ENCODE data around the gene PTOV1. TPM values are rescaled to one million over a fixed set of nuclear protein-coding genes. Genes with fewer than 3 reads are reported as not detected.
A peak's percentile ranks its signal among the peaks of the same experiment; 100 is the strongest.

Gene PTOV1
- total RNA-seq, 1 donor from 2014 or later: 466 TPM

DNA sequence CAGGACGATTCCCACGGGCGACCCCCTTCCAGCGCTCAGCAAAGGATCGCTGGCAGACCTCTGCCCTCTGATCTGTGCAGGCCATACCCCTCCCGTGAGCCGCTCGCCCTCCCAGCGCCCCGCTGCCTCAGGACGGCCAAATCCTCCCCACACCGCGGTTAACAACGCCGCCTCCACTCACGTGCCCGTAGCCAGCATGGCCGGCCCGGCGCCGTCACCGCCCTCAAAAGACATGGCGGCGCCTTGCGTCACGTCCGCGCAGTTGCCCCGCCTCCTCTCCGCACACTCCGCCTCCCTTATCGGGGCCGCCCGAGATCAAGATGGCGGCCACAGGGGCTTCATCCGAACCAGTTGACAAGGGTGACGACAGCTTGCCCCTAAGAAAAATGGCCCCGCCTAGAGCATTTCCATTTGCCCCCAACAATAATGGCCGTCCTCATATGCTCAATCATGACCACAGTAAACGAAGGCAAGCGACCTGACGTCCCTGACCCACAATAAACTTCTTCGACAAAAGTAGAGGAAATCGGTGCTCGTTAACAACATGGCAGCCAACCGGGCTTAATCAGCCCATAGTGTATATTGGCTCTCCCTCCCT lies 25.6 kb downstream of the PTOV1 start:
- peaks cover 1% of the 10 kb centered on the region for H3K36me3 Mint-ChIP-seq (ENCODE audit: low read depth)
- DNase-seq (ENCODE audit: low read depth, low spot score): peak; percentile 92
- no peak overlapping the region for H3K27ac Mint-ChIP-seq (ENCODE audit: unreplicated experiment)
- no peak overlapping the region for H3K4me3 Mint-ChIP-seq
- TF ChIP-seq, protein P1, sequence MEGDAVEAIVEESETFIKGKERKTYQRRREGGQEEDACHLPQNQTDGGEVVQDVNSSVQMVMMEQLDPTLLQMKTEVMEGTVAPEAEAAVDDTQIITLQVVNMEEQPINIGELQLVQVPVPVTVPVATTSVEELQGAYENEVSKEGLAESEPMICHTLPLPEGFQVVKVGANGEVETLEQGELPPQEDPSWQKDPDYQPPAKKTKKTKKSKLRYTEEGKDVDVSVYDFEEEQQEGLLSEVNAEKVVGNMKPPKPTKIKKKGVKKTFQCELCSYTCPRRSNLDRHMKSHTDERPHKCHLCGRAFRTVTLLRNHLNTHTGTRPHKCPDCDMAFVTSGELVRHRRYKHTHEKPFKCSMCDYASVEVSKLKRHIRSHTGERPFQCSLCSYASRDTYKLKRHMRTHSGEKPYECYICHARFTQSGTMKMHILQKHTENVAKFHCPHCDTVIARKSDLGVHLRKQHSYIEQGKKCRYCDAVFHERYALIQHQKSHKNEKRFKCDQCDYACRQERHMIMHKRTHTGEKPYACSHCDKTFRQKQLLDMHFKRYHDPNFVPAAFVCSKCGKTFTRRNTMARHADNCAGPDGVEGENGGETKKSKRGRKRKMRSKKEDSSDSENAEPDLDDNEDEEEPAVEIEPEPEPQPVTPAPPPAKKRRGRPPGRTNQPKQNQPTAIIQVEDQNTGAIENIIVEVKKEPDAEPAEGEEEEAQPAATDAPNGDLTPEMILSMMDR (conservative IDR thresholded peaks at IDR 0.05): no peak
- peaks cover 25% of the 10 kb centered on the region for H3K4me1 Mint-ChIP-seq
- no peaks in the 10 kb centered on the region for H3K9me3 Mint-ChIP-seq
- H3K27me3 Mint-ChIP-seq (ENCODE audit: low read depth): no peaks in the 10 kb centered on the region

DNA sequence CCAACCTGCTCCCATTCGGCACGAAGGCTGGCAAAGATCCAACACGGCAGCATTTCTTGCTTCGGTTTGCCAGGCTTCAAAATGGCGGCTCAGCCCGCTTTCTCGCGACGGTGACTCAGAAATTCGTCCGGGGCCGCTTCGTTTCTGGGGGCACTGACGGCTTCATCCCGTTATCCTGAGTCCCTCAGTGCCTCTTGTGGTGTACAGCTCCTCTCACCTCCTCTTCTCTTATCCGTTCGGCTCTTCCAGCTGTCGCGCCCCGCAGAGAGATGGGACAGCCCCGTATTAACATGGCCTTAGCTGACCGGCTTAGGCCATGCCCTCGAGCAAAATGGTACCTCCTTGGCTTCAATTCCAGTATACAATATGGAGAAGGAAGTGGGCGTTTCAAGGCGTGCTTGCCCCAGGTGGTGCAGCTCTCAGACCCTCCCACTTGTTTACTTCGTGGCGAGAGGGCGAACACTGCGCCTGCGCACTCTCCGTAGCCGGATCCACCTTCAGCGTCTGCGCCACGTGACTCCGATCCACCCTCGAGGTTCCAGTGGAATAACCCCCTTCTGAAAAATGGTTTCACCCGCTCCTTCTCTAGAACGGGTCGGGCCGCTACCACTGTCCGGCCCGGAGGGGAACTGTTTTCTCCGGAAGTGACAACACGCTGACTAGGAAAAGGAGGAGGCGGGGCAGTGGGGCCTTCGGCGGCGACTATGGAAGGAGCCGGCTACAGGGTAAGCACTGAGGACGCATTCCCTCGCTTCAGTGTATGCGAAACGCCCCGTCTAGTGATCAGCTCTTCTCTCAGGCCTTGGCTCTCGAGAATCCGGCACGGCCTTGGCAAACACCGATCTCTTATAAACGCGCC lies 26.3 kb downstream of the PTOV1 start, which contains the start of the genes AKT1S1 and TBC1D17:
TSS of gene AKT1S1 (minus strand) at position 336 of the 859 bp plus-strand sequence. CDS start 4,060 bp downstream, outside the sequence.
TSS of gene TBC1D17 (plus strand) at position 683 of the 859 bp plus-strand sequence. CDS start at position 705, 22 bp downstream.
- H3K27ac Mint-ChIP-seq (ENCODE audit: unreplicated experiment): no peak within 1 kb of the TSS
- peaks cover 21% of the 10 kb centered on the region for H3K4me1 Mint-ChIP-seq
- DNase-seq (ENCODE audit: low read depth, low spot score): peak; percentile 94

DNA sequence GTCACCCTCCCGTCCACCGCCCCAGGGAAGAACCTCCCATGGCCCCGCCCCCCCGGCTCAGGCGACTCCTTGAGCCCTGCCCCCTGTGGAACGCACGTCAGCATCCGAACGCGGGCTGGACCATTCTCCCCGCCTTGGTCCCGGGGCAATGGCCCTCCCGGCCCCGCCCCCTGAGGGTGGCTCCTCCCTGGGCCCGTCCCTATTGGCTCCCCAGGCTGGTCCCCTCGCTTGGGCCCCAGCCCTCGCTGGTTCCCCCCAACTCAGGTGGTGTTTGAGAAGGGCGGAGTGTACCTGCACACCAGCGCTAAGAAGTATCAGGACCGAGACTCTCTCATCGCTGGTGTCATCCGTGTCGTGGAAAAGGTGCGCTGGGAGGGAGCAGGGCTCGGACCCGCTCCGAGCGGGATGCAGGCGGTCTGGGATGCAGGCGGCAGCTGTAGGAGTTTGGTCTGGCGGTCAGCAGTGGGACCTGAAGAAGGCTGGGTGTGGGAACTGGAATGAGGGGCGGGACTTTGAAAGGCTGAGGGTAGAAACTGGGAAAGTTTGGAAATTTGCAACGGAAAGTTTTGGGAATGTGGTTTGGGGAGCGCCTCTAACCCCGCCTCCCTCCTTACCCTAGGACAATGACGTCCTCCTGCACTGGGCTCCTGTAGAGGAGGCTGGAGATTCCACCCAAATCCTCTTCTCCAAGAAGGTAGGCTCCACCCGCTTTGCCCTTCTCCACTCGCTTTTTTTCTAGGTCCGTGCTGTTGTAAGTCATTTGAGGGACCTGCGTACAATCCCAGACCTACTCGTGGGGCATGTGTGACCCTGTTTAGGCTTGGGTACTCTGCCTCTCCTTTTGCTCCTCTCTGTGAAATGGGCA lies 27.2 kb downstream of the PTOV1 start:
- no peak overlapping the region for H3K27ac Mint-ChIP-seq (ENCODE audit: unreplicated experiment)
- H3K36me3 Mint-ChIP-seq (ENCODE audit: low read depth): peaks cover 7% of the 10 kb centered on the region
- TF ChIP-seq, protein P1 (conservative IDR thresholded peaks at IDR 0.05): no peak
- DNase-seq (ENCODE audit: low read depth, low spot score): peak; percentile 94
- H3K27me3 Mint-ChIP-seq (ENCODE audit: low read depth): no peaks in the 10 kb centered on the region
- H3K9me3 Mint-ChIP-seq: no peaks in the 10 kb centered on the region
- no peak overlapping the region for H3K4me3 Mint-ChIP-seq
- peaks cover 21% of the 10 kb centered on the region for H3K4me1 Mint-ChIP-seq

More for the DNA sequence above, 26.3 kb downstream of the PTOV1 start, which contains the start of the genes AKT1S1 and TBC1D17:
- H3K9me3 Mint-ChIP-seq: no peaks in the 10 kb centered on the region
- TF ChIP-seq, protein P1 (conservative IDR thresholded peaks at IDR 0.05): no peak
- no peak within 1 kb of the TSS for H3K4me3 Mint-ChIP-seq
- H3K27me3 Mint-ChIP-seq (ENCODE audit: low read depth): no peaks in the 10 kb centered on the region
- peaks cover 4% of the 10 kb centered on the region for H3K36me3 Mint-ChIP-seq (ENCODE audit: low read depth)

- no peak overlapping the region for H3K4me3 Mint-ChIP-seq
- H3K27ac Mint-ChIP-seq (ENCODE audit: unreplicated experiment): no peak overlapping the region
- H3K9me3 Mint-ChIP-seq: no peaks in the 10 kb centered on the region
- no peaks in the 10 kb centered on the region for H3K27me3 Mint-ChIP-seq (ENCODE audit: low read depth)
- peaks cover 21% of the 10 kb centered on the region for H3K4me1 Mint-ChIP-seq
- TF ChIP-seq, protein P1 (conservative IDR thresholded peaks at IDR 0.05): no peak
- DNase-seq (ENCODE audit: low read depth, low spot score): no peak
- H3K36me3 Mint-ChIP-seq (ENCODE audit: low read depth): peaks cover 12% of the 10 kb centered on the region
These were observed 27.7 kb downstream of the PTOV1 start for GRCh38 chr19:49878744-49879070.
